Measurements from ENCODE around the gene KHDRBS1. TPM values are rescaled to one million over a fixed set of nuclear protein-coding genes. Genes with fewer than 3 reads are reported as not detected.
"Not testable (repeated sequence)": the region's sequence is repeated elsewhere in the genome, so short reads cannot be mapped to it uniquely, and the experiment has no call there.

Gene KHDRBS1
- total RNA-seq, 1 donor from 2014 or later: 59.6 TPM

GRCh38 chr1:32007591-32007940 lies 6.1 kb upstream of the KHDRBS1 start:
- DNase-seq (ENCODE audit: missing footprints) (no peak), ATAC-seq (no peak)
- intact Hi-C loops (cut with DNase I): no loop called here

- DNase-seq (ENCODE audit: missing footprints) (no peak), ATAC-seq (no peak)
- intact Hi-C loops (cut with DNase I): loop anchor here (10.0 kb wide), 1 partner anchor 55 kb away; no protein-coding TSS in a partner anchor
These were observed 3.4 kb upstream of the KHDRBS1 start for GRCh38 chr1:32010246-32010645.

- intact Hi-C loops (cut with DNase I): loop anchor here (10.0 kb wide), 1 partner anchor 52 kb away; no protein-coding TSS in a partner anchor
- DNase-seq (ENCODE audit: missing footprints) (no peak), ATAC-seq (no peak)
These were observed 821 bp upstream of the KHDRBS1 start for GRCh38 chr1:32012709-32013385.

DNA sequence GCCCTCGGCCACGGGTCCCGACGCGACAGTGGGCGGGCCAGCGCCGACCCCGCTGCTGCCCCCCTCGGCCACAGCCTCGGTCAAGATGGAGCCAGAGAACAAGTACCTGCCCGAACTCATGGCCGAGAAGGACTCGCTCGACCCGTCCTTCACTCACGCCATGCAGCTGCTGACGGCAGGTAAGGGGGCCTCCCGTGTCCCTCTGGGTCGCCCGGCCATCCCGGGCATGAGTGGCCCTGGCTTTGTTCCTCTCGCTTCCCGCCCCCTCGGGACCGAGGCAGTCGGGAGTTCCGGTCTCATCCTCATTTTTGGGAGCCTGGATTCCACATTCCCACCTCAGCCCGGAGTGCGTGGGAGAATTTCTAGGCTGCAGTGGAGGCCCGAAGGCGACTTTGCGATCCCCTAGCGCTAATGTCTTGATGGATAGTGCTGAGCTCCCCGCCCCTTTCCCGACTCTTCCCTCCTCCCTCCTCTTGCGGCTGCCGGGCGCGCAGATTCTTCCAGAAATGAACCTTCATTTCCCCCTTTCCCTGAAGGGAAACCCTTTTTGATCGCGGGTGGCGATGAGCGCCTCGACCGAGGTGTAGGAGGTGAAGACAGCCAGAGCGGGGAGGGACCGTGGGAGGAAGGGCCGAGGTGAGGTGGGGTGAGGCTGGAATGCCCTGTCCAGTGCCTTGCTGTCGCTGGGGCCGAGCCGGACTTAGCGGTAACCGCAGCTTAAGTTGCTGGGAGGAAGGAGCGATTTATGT lies 705 bp downstream of the KHDRBS1 start:
- peak; percentile 11 for ATAC-seq

DNA sequence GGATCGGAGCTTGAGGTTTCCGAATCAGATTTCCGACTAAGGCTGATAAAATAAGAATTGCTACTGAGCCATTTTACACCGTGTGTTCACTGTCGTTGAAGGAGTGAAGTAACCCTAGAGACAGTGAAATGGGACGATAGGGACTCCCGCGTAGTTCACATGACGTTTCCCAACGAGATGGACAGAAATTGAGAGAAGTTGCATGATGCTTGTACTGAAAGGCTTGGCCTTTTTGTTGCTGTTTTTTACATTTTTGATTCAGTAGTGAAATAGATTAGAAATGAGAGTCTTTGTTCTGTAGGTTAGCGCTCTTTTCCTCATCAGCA lies 1.2 kb downstream of the KHDRBS1 start:
- ATAC-seq (no peak), DNase-seq (ENCODE audit: missing footprints) (no peak)
- intact Hi-C loops (cut with DNase I): loop anchor here (10.0 kb wide), 1 partner anchor 50 kb away; no protein-coding TSS in a partner anchor

More for the DNA sequence above, 705 bp downstream of the KHDRBS1 start:
- intact Hi-C loops (cut with DNase I): loop anchor here (10.0 kb wide), 1 partner anchor 50 kb away; no protein-coding TSS in a partner anchor
- DNase-seq (ENCODE audit: missing footprints): peak; percentile 74

GRCh38 chr1:32020339-32020738 lies 6.7 kb downstream of the KHDRBS1 start:
- ATAC-seq (peak; percentile 58), DNase-seq (ENCODE audit: missing footprints) (no peak)
- intact Hi-C loops (cut with DNase I): no loop called here

DNA sequence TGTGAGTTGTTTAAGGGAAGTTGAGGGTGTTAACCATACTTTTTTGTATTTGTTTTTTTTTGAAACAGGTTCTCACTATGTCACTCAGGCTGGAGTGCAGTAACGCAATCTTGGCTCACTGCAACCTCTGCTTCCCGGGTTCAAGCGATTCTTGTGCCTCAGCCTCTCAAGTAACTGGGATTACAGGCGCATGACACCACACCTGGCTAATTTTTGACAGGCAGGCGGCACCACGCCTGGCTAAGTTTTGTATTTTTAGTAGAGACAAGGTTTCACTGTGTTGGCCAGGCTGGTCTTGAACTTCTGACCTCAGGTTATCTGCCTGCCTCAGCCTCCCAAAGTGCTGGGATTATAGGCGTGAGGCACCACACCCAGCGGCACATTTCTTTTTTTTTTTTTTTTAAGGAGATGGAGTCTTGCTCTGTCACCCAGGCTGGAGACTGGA lies 7.9 kb downstream of the KHDRBS1 start:
- intact Hi-C loops (cut with DNase I); DNase-seq (ENCODE audit: missing footprints); ATAC-seq: not testable (repeated sequence)

- intact Hi-C loops (cut with DNase I): no loop called here
- ATAC-seq (no peak), DNase-seq (ENCODE audit: missing footprints) (no peak)
These were observed 9.7 kb downstream of the KHDRBS1 start for GRCh38 chr1:32023351-32023750.

DNA sequence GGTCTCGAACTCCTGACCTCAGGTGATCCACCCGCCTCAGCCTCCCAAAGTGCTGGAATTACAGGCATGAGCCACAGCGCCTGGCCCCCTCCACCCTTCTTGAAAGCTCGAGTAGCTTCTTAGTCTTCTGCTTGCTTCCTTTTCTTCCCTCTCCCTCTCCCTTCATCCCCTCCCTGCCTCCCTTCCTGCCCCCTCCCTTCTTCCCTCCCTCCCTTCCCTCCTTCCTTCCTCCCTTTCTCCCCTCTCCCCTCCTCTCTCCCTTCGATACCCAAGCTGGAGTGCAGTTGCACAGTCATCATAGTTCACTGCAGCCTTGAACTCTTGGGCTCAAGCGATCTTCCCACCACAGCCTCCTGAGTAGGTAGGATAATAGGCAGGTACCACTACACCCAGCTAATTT lies 11.8 kb downstream of the KHDRBS1 start:
- DNase-seq (ENCODE audit: missing footprints) (no peak), ATAC-seq (no peak)
- intact Hi-C loops (cut with DNase I): no loop called here

DNA sequence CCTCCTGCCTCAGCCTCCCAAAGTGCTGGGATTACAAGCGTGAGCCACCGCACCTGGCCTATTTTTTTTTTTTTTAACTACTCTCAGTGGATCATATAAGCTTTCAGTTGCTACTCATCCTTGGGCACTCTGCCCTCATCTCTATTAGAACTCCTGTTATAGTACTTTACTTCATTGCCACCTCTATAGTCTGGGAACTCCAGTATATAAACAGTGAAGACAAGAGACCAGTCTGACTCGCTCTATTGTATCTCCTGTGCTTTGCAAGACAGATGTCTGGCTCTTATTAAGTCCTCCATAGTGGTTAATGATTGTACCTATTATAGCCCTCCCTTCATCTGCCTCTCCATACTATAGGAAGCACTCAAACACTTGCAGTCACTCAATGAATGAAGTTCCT lies 15.1 kb downstream of the KHDRBS1 start:
- ATAC-seq (no peak), DNase-seq (ENCODE audit: missing footprints) (no peak)
- intact Hi-C loops (cut with DNase I): no loop called here

DNA sequence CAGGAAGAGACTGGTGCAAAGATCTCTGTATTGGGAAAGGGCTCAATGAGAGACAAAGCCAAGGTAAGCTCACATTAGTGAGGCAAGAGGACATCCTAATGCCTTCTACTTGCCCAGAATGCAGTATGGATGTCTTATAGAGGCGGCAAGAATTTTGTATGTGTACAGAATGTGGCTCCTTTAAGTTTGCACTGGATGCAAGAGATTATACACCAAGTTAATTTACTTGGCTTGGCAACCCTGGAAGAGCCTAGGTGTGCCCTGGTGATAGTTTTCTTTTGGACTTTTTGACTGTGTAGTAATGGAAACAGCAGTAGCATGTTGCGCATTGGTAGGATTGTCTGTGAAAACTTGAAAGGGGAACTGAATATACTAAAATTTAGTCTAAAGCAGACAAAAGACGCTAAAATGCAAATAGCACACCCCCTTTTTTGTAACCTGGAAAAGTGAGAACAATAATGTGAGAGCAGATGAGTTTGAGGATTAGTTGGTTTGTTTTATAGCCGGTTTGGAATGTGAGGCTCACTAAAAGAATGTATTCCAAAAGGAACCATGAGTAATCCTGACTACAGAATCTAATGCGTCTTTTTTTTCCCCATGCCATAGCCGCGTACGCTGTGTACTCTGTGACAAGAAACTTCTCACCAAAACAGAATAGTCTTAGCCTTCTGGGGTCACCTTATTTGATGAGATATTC lies 18.1 kb downstream of the KHDRBS1 start:
- ATAC-seq (no peak), DNase-seq (ENCODE audit: missing footprints) (no peak)
- intact Hi-C loops (cut with DNase I): no loop called here

DNA sequence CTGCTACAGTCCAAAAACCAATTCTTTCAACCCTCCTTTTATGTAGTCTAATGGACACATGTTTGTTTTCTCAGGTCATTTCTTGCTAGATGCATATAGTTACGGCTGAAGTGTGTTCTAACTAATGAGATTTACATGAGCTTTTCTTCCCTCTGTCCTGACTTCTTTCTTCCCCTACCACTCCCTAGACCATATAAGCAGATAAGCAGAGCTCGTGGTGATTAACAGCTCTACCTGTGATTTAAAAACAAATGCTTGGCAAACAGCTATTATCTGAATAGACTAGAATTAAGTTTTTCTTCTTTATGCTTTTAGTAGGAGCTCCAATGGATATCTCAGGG lies 18.6 kb downstream of the KHDRBS1 start:
- no peak for DNase-seq (ENCODE audit: missing footprints)
- intact Hi-C loops (cut with DNase I): no loop called here
- no peak for ATAC-seq

- DNase-seq (ENCODE audit: missing footprints) (no peak), ATAC-seq (no peak)
- intact Hi-C loops (cut with DNase I): no loop called here
These were observed 21.5 kb downstream of the KHDRBS1 start for GRCh38 chr1:32035119-32035518.

GRCh38 chr1:32040711-32041110 lies 27.0 kb downstream of the KHDRBS1 start:
- no peak for DNase-seq (ENCODE audit: missing footprints)
- intact Hi-C loops (cut with DNase I): no loop called here
- ATAC-seq: peak; percentile 28

DNA sequence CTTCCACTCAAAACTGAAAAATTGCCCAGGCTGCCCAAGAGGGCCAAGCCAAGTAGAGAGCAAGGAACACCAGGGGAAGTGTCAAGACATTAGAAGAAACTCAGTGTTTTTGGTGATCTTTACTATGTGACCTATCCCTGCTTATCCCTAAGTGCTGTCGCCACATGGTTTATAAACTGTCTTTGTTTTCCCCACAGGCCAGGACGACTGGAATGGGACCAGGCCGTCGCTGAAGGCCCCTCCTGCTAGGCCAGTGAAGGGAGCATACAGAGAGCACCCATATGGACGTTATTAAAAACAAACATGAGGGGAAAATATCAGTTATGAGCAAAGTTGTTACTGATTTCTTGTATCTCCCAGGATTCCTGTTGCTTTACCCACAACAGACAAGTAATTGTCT lies 28.7 kb downstream of the KHDRBS1 start:
- intact Hi-C loops (cut with DNase I): no loop called here
- no peak for DNase-seq (ENCODE audit: missing footprints)
- no peak for ATAC-seq

- intact Hi-C loops (cut with DNase I): no loop called here
- ATAC-seq (no peak), DNase-seq (ENCODE audit: missing footprints) (no peak)
These were observed 30.6 kb downstream of the KHDRBS1 start for GRCh38 chr1:32044234-32044633.

DNA sequence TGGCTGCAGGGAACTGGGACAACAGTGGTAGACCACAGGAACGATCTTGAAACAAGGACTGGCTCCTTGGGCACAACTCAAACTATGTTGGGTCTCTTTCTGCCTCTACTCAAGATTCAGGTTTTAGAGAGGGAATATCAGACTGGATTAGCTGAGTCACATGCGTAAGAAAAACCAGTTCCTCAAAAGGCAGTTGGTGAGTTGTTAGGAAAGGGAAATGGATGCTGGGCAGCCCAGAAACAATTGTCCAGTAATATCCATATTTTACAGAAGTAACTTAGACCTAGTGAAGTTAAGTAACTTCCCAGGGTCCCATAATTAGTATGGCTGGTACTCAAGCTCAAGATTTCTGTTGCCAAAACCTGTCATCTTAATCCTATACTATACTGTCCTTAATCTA lies 32.1 kb downstream of the KHDRBS1 start:
- no peak for DNase-seq (ENCODE audit: missing footprints)
- intact Hi-C loops (cut with DNase I): no loop called here
- peak; percentile 16 for ATAC-seq

DNA sequence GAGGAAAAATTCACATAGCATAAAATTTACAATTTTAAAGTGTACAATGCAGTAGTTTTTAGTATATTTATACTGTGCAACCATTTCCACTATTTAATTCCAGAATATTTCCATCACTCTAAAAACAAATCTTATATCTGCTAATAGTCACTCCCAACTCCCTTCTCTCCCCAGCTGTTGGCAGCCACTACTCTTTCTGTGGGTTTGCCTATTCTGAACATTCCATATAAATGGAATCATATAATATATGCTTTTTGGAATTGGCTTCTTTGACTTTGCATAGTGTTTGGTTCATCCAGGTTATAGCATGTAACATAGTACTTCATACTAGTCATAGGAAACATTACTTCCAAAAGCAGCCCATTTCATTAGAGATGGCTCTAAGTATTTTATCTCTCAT lies 34.0 kb downstream of the KHDRBS1 start:
- no peak for ATAC-seq
- no peak for DNase-seq (ENCODE audit: missing footprints)
- intact Hi-C loops (cut with DNase I): no loop called here

GRCh38 chr1:32048440-32048839 lies 34.8 kb downstream of the KHDRBS1 start:
- no peak for ATAC-seq

GRCh38 chr1:32051706-32052105 lies 38.0 kb downstream of the KHDRBS1 start:
- ATAC-seq (no peak), DNase-seq (ENCODE audit: missing footprints) (no peak)
- intact Hi-C loops (cut with DNase I): no loop called here

More at GRCh38 chr1:32048440-32048839, 34.8 kb downstream of the KHDRBS1 start:
- intact Hi-C loops (cut with DNase I): no loop called here
- DNase-seq (ENCODE audit: missing footprints): no peak

Data from Right ventricle myocardium inferior (tissue), 1 donor.